Neuronal stem cell (in vitro differentiated cells): ENCODE results near the gene PRXL2A.
A peak's percentile ranks its signal among the peaks of the same experiment; 100 is the strongest.

Experiments used
- DNase-seq: peaks from one replicate; pipeline ENCODE4 v3.0.0-alpha.2; 2013; ENCODE audit warnings: low spot score
- H2AFZ ChIP-seq: one replicate; pipeline ENCODE4 v1.6.1; 2013; ENCODE audit warnings: mild to moderate bottlenecking, low read length, inconsistent platforms
- H2AK5ac ChIP-seq: 2 replicates; pipeline ENCODE4 v1.6.1; 2013; ENCODE audit warnings: low read depth, mild to moderate bottlenecking, inconsistent platforms, low read length, moderate library complexity, mixed read lengths
- H2BK120ac ChIP-seq: 2 replicates; pipeline ENCODE4 v1.6.1; 2013; ENCODE audit warnings: low read depth, mild to moderate bottlenecking, inconsistent platforms, low read length, moderate library complexity, mixed read lengths
- H2BK12ac ChIP-seq: one replicate; pipeline ENCODE4 v1.6.1; 2013; ENCODE audit warnings: low read length, inconsistent platforms
- H2BK15ac ChIP-seq: 2 replicates; pipeline ENCODE4 v1.6.1; 2013; ENCODE audit warnings: mild to moderate bottlenecking, low read length, inconsistent platforms, mixed read lengths
- H2BK5ac ChIP-seq: one replicate; pipeline ENCODE4 v1.6.1; 2013; ENCODE audit warnings: inconsistent platforms, mild to moderate bottlenecking, low read length, moderate library complexity
- H3K14ac ChIP-seq: one replicate; pipeline ENCODE4 v1.6.1; 2013; ENCODE audit warnings: low read length, inconsistent platforms
- H3K18ac ChIP-seq: 2 replicates; pipeline ENCODE4 v1.6.1; 2013; ENCODE audit warnings: low read length, inconsistent platforms
- H3K23ac ChIP-seq: 2 replicates; pipeline ENCODE4 v1.6.1; 2013; ENCODE audit warnings: low read depth, mild to moderate bottlenecking, mixed read lengths, low read length, inconsistent platforms; ENCODE audit not compliant: poor library complexity
- H3K27ac ChIP-seq: replicated peaks from 3 replicates; pipeline ENCODE4 v1.5.1; 2013; ENCODE audit warnings: low read length, inconsistent platforms
- H3K27me3 ChIP-seq, 3 experiments: 2 replicates each; pipeline ENCODE4 v1.6.1; 2013; ENCODE audit warnings: low read length in 3 of 3, mild to moderate bottlenecking in 2 of 3, inconsistent platforms in 1 of 3, low read depth in 1 of 3, mixed read lengths in 1 of 3, moderate library complexity in 1 of 3; ENCODE audit not compliant: control insufficient read depth in 3 of 3, insufficient read depth in 3 of 3
- H3K36me3 ChIP-seq, 2 donors: replicated peaks in 1 of 2; 2 replicates each; pipeline ENCODE4 v1.6.1; 2013; ENCODE audit warnings: low read length in 2 of 2; ENCODE audit not compliant: control insufficient read depth in 2 of 2, insufficient read depth in 2 of 2
- H3K4ac ChIP-seq: 2 replicates; pipeline ENCODE4 v1.6.1; 2013; ENCODE audit warnings: inconsistent platforms, mild to moderate bottlenecking, low read length, moderate library complexity
- H3K4me1 ChIP-seq, 2 donors: 1 replicate in 1 of 2; 2 replicates in 1 of 2; pipeline ENCODE4 v1.6.1; 2013; ENCODE audit warnings: low read length in 2 of 2, low read depth in 1 of 2; ENCODE audit not compliant: control insufficient read depth in 2 of 2, insufficient read depth in 1 of 2
- H3K4me2 ChIP-seq: one replicate; pipeline ENCODE4 v1.6.1; 2013; ENCODE audit warnings: mild to moderate bottlenecking, low read length, inconsistent platforms; ENCODE audit not compliant: insufficient read depth, poor library complexity, severe bottlenecking
- H3K4me3 ChIP-seq, 2 donors: 2 replicates each; pipeline ENCODE4 v1.5.1; 2013; ENCODE audit warnings: low read length in 2 of 2, mild to moderate bottlenecking in 2 of 2, inconsistent platforms in 1 of 2, moderate library complexity in 1 of 2
- H3K79me1 ChIP-seq: one replicate; pipeline ENCODE4 v1.6.1; 2013; ENCODE audit warnings: low read depth, mild to moderate bottlenecking, inconsistent platforms, low read length, moderate library complexity
- H3K9ac ChIP-seq: one replicate; pipeline ENCODE4 v1.6.1; 2013; ENCODE audit warnings: mild to moderate bottlenecking, low read depth, low read length, inconsistent platforms; ENCODE audit not compliant: poor library complexity
- H3K9me3 ChIP-seq, 2 donors: replicated peaks in 1 of 2; 2 replicates each; pipeline versions ENCODE3 to v1.6.1; 2013; ENCODE audit warnings: low read length in 2 of 2, mild to moderate bottlenecking in 2 of 2, inconsistent platforms in 1 of 2, low read depth in 1 of 2, mixed read lengths in 1 of 2, moderate library complexity in 1 of 2; ENCODE audit not compliant: control insufficient read depth in 2 of 2, insufficient read depth in 1 of 2
- H4K8ac ChIP-seq: one replicate; pipeline ENCODE4 v1.6.1; 2013; ENCODE audit warnings: low read depth, mild to moderate bottlenecking, inconsistent platforms, low read length, moderate library complexity
- H4K91ac ChIP-seq: one replicate; pipeline ENCODE4 v1.6.1; 2013; ENCODE audit warnings: low read length, low read depth, mild to moderate bottlenecking, inconsistent platforms; ENCODE audit not compliant: poor library complexity
- WGBS, 2 donors: extraction: QIAGEN DNeasy Blood & Tissue Kit; methylation state at CpG; one replicate each; pipeline ENCODE4 v1.1.7; 2013; ENCODE audit warnings: missing lambda C conversion rate in 2 of 2, mixed read lengths in 1 of 2; ENCODE audit not compliant: insufficient read length in 2 of 2, insufficient replicate concordance in 1 of 2; ENCODE audit errors: extremely low coverage in 2 of 2; 5-methylcytosine and 5-hydroxymethylcytosine counted together

PRXL2A gene

GRCh38 chr10:80380185-80380584, 28.2 kb upstream of the PRXL2A start:
- H2BK120ac ChIP-seq, result no peak overlapping the region
- no peaks in the 10 kb centered on the region for H3K36me3 ChIP-seq
- no peaks in the 10 kb centered on the region for H3K79me1 ChIP-seq
- no peak overlapping the region for H3K18ac ChIP-seq
- no peak overlapping the region for H3K4me3 ChIP-seq
- WGBS, 2 donors, result no CpG with 5 or more reads among the region's 4 CpGs
- no peak overlapping the region for H2BK12ac ChIP-seq
- H3K27ac ChIP-seq, result no peak overlapping the region
- H3K4me1 ChIP-seq, result no peaks in the 10 kb centered on the region
- H4K91ac ChIP-seq, result no peak overlapping the region
- no peak overlapping the region for H3K9ac ChIP-seq
- DNase-seq, result no peak
- no peak overlapping the region for H2AK5ac ChIP-seq
- H3K27me3 ChIP-seq, result no peaks in the 10 kb centered on the region
- H3K4ac ChIP-seq, result no peak overlapping the region
- no peak overlapping the region for H2BK5ac ChIP-seq
- no peak overlapping the region for H3K14ac ChIP-seq
- no peaks in the 10 kb centered on the region for H3K9me3 ChIP-seq
- no peak overlapping the region for H2BK15ac ChIP-seq
- H4K8ac ChIP-seq, result no peak overlapping the region
- H3K4me2 ChIP-seq, result no peak overlapping the region
- H2AFZ ChIP-seq, result no peak overlapping the region
- H3K23ac ChIP-seq, result no peak overlapping the region

DNA sequence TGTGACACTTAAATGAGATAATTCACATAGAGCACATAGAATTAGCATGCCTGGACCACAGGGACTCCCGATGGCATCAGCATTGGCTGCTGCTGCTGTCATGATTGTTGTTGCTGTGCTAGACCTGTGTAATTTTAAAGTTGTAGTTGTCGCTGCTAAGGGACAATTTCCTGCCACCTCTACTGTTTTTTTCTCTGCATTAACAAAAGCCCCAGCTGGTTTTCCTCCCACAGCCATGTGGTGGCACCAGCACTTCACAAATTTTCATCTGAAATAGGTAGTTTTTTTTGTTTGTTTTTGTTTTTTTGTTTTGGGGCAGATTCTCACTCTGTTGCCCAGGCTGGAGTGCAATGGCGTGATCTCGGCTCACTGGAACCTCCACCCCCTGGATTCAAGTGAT, 25.4 kb upstream of the PRXL2A start:
- no peak for DNase-seq
- H2BK5ac ChIP-seq, result no peak overlapping the region
- WGBS, 2 donors, result no CpG with 5 or more reads among the region's 4 CpGs

GRCh38 chr10:80390740-80391139, 17.6 kb upstream of the PRXL2A start:
- no peak overlapping the region for H3K27ac ChIP-seq
- H2BK120ac ChIP-seq, result no peak overlapping the region
- no peaks in the 10 kb centered on the region for H3K79me1 ChIP-seq
- no peaks in the 10 kb centered on the region for H3K4me1 ChIP-seq
- no peak for DNase-seq
- WGBS, 2 donors, result no CpG with 5 or more reads among the region's 9 CpGs
- no peak overlapping the region for H2BK15ac ChIP-seq
- H3K14ac ChIP-seq, result no peak overlapping the region
- no peak overlapping the region for H3K18ac ChIP-seq
- no peak overlapping the region for H3K4me3 ChIP-seq
- H3K9ac ChIP-seq, result no peak overlapping the region
- peaks cover 0 to 17% (median 0%) of the 10 kb centered on the region in 3 experiments for H3K27me3 ChIP-seq
- H4K8ac ChIP-seq, result no peak overlapping the region
- no peak overlapping the region for H4K91ac ChIP-seq
- no peak overlapping the region for H3K23ac ChIP-seq
- H2BK5ac ChIP-seq, result no peak overlapping the region
- H3K4ac ChIP-seq, result no peak overlapping the region
- no peak overlapping the region for H2BK12ac ChIP-seq
- H2AK5ac ChIP-seq, result no peak overlapping the region
- H3K4me2 ChIP-seq, result no peak overlapping the region
- H3K9me3 ChIP-seq, result no peaks in the 10 kb centered on the region
- no peaks in the 10 kb centered on the region for H3K36me3 ChIP-seq
- no peak overlapping the region for H2AFZ ChIP-seq

More for the DNA sequence above, 25.4 kb upstream of the PRXL2A start:
- Histone ChIP-seq H3K14ac (peak overlapping the region; percentile 38), H2AFZ (no peak overlapping the region), H2BK12ac (no peak overlapping the region), H2BK15ac (no peak overlapping the region), H3K4me3 (no peak overlapping the region), H3K18ac (no peak overlapping the region), H3K9me3 (no peaks in the 10 kb centered on the region), H3K79me1 (no peaks in the 10 kb centered on the region), H3K9ac (peak overlapping the region; percentile 44), H3K23ac (no peak overlapping the region), H2BK120ac (no peak overlapping the region), H3K27me3 (peaks cover 0 to 7% (median 0%) of the 10 kb centered on the region in 3 experiments), H3K36me3 (no peaks in the 10 kb centered on the region), H2AK5ac (no peak overlapping the region), H4K91ac (no peak overlapping the region), H3K4me1 (no peaks in the 10 kb centered on the region), H4K8ac (no peak overlapping the region), H3K4ac (peak overlapping the region; percentile 53), H3K4me2 (no peak overlapping the region), H3K27ac (no peak overlapping the region)

- WGBS, 2 donors, result no CpG with 5 or more reads among the region's 6 CpGs
- Histone ChIP-seq H3K79me1 (no peaks in the 10 kb centered on the region), H3K4me3 (no peak overlapping the region)
Observed at GRCh38 chr10:80392250-80392649, 16.1 kb upstream of the PRXL2A start.

More at GRCh38 chr10:80392250-80392649, 16.1 kb upstream of the PRXL2A start:
- Histone ChIP-seq H3K14ac (no peak overlapping the region), H3K27ac (no peak overlapping the region), H3K27me3 (peaks cover 0 to 16% (median 0%) of the 10 kb centered on the region in 3 experiments), H2BK15ac (no peak overlapping the region), H3K4me2 (no peak overlapping the region), H3K4ac (no peak overlapping the region), H3K9me3 (no peaks in the 10 kb centered on the region), H2BK5ac (no peak overlapping the region), H3K4me1 (no peaks in the 10 kb centered on the region), H3K18ac (no peak overlapping the region), H2AK5ac (no peak overlapping the region), H2BK120ac (no peak overlapping the region), H3K23ac (no peak overlapping the region), H4K8ac (no peak overlapping the region), H2AFZ (no peak overlapping the region), H2BK12ac (no peak overlapping the region), H3K9ac (no peak overlapping the region), H3K36me3 (no peaks in the 10 kb centered on the region), H4K91ac (no peak overlapping the region)
- no peak for DNase-seq
